ENCODE data around the gene PHKG2. TPM values are rescaled to one million over a fixed set of nuclear protein-coding genes. Genes with fewer than 3 reads are reported as not detected.
A peak's percentile ranks its signal among the peaks of the same experiment; 100 is the strongest.

Gene PHKG2
- total and polyA plus RNA-seq, 9 donors = 13.1 to 41.6 (median 20.6) TPM

DNA sequence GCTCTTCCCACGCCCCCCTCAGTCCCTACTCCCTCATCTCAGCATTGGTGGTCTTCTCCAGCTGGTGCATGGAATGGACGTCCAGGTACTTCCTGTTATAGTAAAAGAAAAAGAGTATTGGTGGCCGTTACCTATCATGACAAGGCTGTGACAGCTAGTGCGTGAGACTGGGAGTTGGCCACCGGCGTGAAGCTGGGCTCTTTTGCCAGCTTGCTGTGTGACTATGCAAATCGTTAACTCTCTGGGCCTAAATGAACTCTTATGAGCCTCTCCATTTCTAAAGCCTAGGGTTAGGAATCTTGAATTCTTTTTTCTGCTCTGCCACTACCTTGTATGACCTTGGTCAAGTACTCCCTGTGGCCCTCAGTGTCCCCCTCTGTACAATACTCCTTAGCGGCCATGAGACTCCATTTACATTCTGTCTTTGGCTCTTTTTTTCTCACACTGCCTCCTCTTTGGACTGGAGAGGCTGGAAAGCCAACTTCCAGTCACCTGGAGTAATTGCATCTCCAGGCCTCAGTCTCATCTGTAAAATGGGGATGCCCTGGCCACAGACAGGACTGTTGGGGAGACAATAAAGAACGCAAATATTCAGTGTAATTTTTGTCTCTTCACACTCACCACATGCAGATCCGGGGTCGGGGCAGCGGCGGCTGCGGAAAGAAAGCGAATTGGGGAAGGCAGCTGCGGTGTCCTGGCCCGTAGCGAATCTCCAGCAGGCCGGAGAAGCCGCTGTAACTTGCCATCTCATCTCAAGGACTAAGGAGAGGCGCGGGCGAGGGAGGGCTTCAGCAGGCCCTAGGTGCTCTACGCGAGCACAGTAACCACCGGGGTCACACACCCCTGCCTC, 12.6 kb downstream of the PHKG2 start:
- H3K9me3 ChIP-seq = no peaks in the 10 kb centered on the region
- H3K4me3 ChIP-seq = peak overlapping the region; percentile 63
- intact Hi-C loops (cut with DNase I) = no loop called here
- H3K27me3 ChIP-seq = no peaks in the 10 kb centered on the region
- DNase-seq = peak in 1 of 5 donors; percentile 21
- H3K36me3 ChIP-seq = no peaks in the 10 kb centered on the region
- H3K27ac ChIP-seq = no peak overlapping the region
- WGBS, 3 donors = 19 to 27% (median 24%) methylated on average over 23 to 26 of the region's 26 CpGs
- peaks cover 6% of the 10 kb centered on the region for H3K4me1 ChIP-seq (ENCODE audit: insufficient read depth)
- TF ChIP-seq, protein P1, sequence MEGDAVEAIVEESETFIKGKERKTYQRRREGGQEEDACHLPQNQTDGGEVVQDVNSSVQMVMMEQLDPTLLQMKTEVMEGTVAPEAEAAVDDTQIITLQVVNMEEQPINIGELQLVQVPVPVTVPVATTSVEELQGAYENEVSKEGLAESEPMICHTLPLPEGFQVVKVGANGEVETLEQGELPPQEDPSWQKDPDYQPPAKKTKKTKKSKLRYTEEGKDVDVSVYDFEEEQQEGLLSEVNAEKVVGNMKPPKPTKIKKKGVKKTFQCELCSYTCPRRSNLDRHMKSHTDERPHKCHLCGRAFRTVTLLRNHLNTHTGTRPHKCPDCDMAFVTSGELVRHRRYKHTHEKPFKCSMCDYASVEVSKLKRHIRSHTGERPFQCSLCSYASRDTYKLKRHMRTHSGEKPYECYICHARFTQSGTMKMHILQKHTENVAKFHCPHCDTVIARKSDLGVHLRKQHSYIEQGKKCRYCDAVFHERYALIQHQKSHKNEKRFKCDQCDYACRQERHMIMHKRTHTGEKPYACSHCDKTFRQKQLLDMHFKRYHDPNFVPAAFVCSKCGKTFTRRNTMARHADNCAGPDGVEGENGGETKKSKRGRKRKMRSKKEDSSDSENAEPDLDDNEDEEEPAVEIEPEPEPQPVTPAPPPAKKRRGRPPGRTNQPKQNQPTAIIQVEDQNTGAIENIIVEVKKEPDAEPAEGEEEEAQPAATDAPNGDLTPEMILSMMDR (IDR thresholded peaks at IDR 0.05) = no peak
- no peak for TF ChIP-seq EP300 (IDR thresholded peaks at IDR 0.05)

DNA sequence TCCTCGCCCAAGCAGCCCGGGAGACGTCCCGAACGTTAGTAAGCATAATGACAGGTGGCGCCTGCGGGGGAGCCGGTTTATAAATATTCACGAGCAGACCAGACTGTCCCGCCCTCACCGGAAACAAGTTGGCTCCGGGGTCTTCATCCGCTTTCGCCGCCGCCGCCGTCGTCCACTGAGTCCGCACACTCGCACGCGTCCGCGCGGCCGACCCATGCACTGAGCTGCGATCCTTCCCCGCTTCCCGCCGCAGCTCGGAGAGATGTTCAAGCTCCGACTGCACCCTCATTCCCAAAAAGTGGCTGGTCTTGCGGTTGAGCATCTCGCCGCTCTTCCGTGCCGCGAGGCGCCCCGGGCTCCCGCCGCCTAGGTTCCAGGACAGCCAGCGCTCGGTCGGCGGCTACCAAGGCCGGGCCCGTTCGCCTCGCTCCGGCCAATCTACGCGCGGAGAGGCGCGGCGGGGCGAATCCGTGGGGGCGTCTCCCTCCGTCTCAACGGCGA, 13.3 kb downstream of the PHKG2 start:
- peak overlapping the region in 1 of 2 donors; percentile 20 for H3K27ac ChIP-seq
- H3K4me1 ChIP-seq (ENCODE audit: insufficient read depth) = peaks cover 6% of the 10 kb centered on the region
- intact Hi-C loops (cut with DNase I) = no loop called here
- H3K27me3 ChIP-seq = no peaks in the 10 kb centered on the region
- peak overlapping the region; percentile 63 for H3K4me3 ChIP-seq
- H3K36me3 ChIP-seq = no peaks in the 10 kb centered on the region
- 0 to 1% (median 0%) methylated on average over 58 to 64 of the region's 64 CpGs for WGBS, 3 donors
- no peaks in the 10 kb centered on the region for H3K9me3 ChIP-seq
- TF ChIP-seq POLR2A (IDR thresholded peaks at IDR 0.05) (no peak), EP300 (IDR thresholded peaks at IDR 0.05) (no peak)
- TF ChIP-seq, protein P1 (IDR thresholded peaks at IDR 0.05) = no peak
- peak in 4 of 5 donors; percentile 45 to 70 (median 59) for DNase-seq

DNA sequence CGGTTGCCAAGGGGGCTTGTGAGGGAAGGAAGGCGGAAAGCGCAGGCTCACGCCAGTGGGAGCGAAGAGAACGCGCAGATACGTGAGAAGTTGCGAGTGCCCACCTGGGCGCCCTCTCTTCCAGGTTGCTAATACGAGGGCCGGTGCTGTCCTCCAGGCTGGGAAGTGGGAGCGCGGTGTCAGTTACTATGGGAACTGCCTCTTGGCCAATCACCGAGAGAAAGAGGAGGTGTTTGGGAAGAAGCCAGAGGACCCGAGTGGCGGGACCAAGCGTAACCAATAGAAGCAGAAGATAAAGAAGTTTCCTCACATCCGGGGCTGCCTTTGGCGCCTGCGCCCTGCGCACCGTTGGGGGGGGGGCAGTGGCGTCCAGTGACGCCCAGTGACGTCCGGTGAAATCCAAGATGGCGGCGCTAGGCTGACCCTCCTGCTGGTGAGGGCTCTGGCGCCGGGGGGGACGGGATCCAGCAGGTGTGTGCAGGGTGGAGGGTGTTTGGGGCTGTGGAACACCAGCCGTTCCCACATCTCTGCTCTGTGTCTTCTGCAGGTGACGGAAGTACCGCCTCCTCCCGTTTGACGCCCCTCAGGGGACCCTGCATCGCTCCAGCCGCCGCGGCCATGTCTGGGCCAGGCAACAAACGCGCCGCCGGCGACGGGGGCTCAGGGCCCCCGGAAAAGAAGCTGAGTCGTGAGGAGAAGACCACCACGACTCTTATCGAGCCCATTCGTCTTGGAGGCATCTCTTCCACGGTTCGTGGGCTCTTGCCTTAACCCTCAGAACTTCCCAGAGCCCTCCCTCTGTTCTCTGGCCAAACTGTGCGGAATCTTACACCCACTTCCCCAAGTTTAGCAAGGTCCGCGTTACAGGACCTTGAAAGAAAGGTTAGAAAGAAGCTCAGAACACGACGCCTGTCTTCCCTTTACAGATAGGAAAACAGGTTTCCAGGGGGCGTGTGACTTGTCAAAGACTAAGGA, 14.0 kb downstream of the PHKG2 start, which contains the start of the genes CFAP119 and RNF40:
Gene CFAP119, minus strand, starts transcription at position 135 of the 975 bp plus-strand sequence. CDS start 314 bp downstream, outside the sequence.
Gene RNF40, plus strand, starts transcription at position 395 of the 975 bp plus-strand sequence. Its CDS starts 224 bp downstream, at position 619.
- H3K9me3 ChIP-seq = no peaks in the 10 kb centered on the region
- H3K4me1 ChIP-seq (ENCODE audit: insufficient read depth) = peaks cover 6% of the 10 kb centered on the region
- TF ChIP-seq POLR2A (IDR thresholded peaks at IDR 0.05) (peak; percentile 94), EP300 (IDR thresholded peaks at IDR 0.05) (no peak)
- TF ChIP-seq, protein P1 (IDR thresholded peaks at IDR 0.05) = peak in 1 of 3 donors; percentile 24
- H3K27me3 ChIP-seq = no peaks in the 10 kb centered on the region
- peak within 1 kb of the TSS; percentile 70 to 90 for H3K27ac ChIP-seq
- H3K4me3 ChIP-seq = peak within 1 kb of the TSS; percentile 63
- WGBS, 3 donors = 0 to 1% (median 0%) methylated on average over 60 of the region's 60 CpGs
- intact Hi-C loops (cut with DNase I) = no loop called here
- H3K36me3 ChIP-seq = no peaks in the 10 kb centered on the region
- peak; percentile 96 to 98 (median 97) for DNase-seq

Measured in ovary (tissue), 9 donors.